HEK293 (cell line): ENCODE data around the gene FOXO6.

Experiments
- KLF8 ChIP-seq: fragments of 450-650 bp; formaldehyde crosslinking; IDR thresholded peaks from 2 replicates; pipeline ENCODE4 v1.5.1; 2016; ENCODE audit warnings: missing biosample characterization, missing genetic modification characterization
- ZNF530 ChIP-seq: fragments of 450-650 bp; formaldehyde crosslinking; IDR thresholded peaks from 2 replicates; pipeline ENCODE4 v1.5.1; 2016; ENCODE audit warnings: low read depth, missing biosample characterization, missing genetic modification characterization
- TF ChIP-seq, protein P1 (sequence below): fragments of 450-650 bp; formaldehyde crosslinking; IDR thresholded peaks from 2 replicates; pipeline ENCODE4 v1.5.1; 2016; ENCODE audit warnings: missing biosample characterization, missing genetic modification characterization, borderline replicate concordance

DNA sequence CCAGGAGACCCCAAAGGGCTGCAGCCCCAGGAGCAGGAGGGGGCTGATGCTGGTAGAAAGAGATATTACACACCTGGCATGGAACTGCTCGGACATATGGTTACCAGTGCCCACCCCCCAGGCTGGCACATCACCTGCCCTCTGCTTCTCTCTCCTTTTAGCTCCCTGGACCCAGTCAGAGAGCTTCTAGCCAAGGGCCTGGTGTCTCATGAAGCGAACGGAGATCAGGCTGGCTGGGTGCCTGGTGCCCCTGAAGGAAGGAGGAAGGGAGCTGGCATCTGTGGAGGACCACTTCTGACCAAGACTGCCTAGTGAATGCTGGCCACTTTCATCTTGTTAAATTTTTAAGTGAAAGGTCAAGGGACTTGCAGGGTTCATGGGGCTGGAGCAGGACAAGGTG is 53.1 kb downstream of the FOXO6 start:
- TF ChIP-seq KLF8: no peak
- TF ChIP-seq, protein P1, sequence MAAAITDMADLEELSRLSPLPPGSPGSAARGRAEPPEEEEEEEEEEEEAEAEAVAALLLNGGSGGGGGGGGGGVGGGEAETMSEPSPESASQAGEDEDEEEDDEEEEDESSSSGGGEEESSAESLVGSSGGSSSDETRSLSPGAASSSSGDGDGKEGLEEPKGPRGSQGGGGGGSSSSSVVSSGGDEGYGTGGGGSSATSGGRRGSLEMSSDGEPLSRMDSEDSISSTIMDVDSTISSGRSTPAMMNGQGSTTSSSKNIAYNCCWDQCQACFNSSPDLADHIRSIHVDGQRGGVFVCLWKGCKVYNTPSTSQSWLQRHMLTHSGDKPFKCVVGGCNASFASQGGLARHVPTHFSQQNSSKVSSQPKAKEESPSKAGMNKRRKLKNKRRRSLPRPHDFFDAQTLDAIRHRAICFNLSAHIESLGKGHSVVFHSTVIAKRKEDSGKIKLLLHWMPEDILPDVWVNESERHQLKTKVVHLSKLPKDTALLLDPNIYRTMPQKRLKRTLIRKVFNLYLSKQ (tag by site-specific recombination): no peak
- TF ChIP-seq ZNF530 (tag by site-specific recombination): no peak
